OCI-LY1 (cell line): Measurements from ENCODE around the gene CNTN5.

ENCODE experiments used
- H2AFZ ChIP-seq: fragments of 200-600 bp; sonication (generic), shearing (Covaris generic); 2 replicates; pipeline ENCODE4 v1.6.0; 2014; ENCODE audit warnings: antibody characterized with exemption, mild to moderate bottlenecking, low read length
- H3F3A ChIP-seq: fragments of 200-600 bp; sonication (generic), shearing (Covaris generic); 2 replicates; pipeline ENCODE4 v1.6.0; 2014; ENCODE audit warnings: mild to moderate bottlenecking, antibody characterized with exemption, low read length, moderate library complexity; ENCODE audit not compliant: insufficient read depth
- H3K27ac ChIP-seq: fragments of 200-600 bp; sonication (generic); 2 replicates; pipeline ENCODE4 v1.5.1; 2014; ENCODE audit warnings: low read length, mixed run types, mild to moderate bottlenecking, low read depth; ENCODE audit not compliant: poor library complexity, severe bottlenecking
- H3K27me3 ChIP-seq: fragments of 200-600 bp; sonication (generic); 2 replicates; pipeline ENCODE4 v1.6.0; 2014; ENCODE audit warnings: antibody characterized with exemption, mild to moderate bottlenecking, low read length, moderate library complexity; ENCODE audit not compliant: insufficient read depth
- H3K36me3 ChIP-seq: fragments of 200-600 bp; sonication (generic); 2 replicates; pipeline ENCODE4 v1.6.1; 2014; ENCODE audit warnings: mild to moderate bottlenecking, antibody characterized with exemption, low read length, moderate library complexity, mixed read lengths; ENCODE audit not compliant: insufficient read depth
- H3K4me1 ChIP-seq: fragments of 200-600 bp; sonication (generic); 2 replicates; pipeline ENCODE4 v1.5.1; 2014; ENCODE audit warnings: mild to moderate bottlenecking, low read length, moderate library complexity; ENCODE audit not compliant: insufficient read depth, severe bottlenecking
- H3K4me2 ChIP-seq: fragments of 200-600 bp; sonication (generic), shearing (Covaris generic); 2 replicates; pipeline ENCODE4 v1.6.1; 2014; ENCODE audit warnings: low read length
- H3K4me3 ChIP-seq: fragments of 200-600 bp; sonication (generic); 2 replicates; pipeline ENCODE4 v1.5.1; 2014; ENCODE audit warnings: low read length, low read depth, mild to moderate bottlenecking, mixed read lengths; ENCODE audit not compliant: poor library complexity, severe bottlenecking
- H3K79me2 ChIP-seq: fragments of 200-600 bp; shearing (Covaris generic); 2 replicates; pipeline ENCODE4 v1.6.1; 2016; ENCODE audit warnings: mixed run types, low read length, mixed read lengths; ENCODE audit not compliant: insufficient read depth
- H3K9ac ChIP-seq: fragments of 200-600 bp; sonication (generic), shearing (Covaris generic); 2 replicates; pipeline ENCODE4 v1.6.1; 2014; ENCODE audit warnings: mild to moderate bottlenecking, low read length, mixed read lengths
- H3K9me2 ChIP-seq: fragments of 200-600 bp; sonication (generic), shearing (Covaris generic); 2 replicates; pipeline ENCODE4 v1.6.1; 2014; ENCODE audit warnings: low read depth, mild to moderate bottlenecking, low read length, mixed read lengths
- H3K9me3 ChIP-seq: fragments of 200-600 bp; shearing (Covaris generic); 2 replicates; pipeline ENCODE4 v1.6.1; 2014; ENCODE audit warnings: low read length, mixed read lengths
- H4K20me1 ChIP-seq: fragments of 200-600 bp; sonication (generic), shearing (Covaris generic); 2 replicates; pipeline ENCODE4 v1.6.0; 2016; ENCODE audit warnings: mild to moderate bottlenecking, low read length; ENCODE audit not compliant: insufficient read depth
- EZH2 ChIP-seq: fragments of 200-600 bp; sonication (generic), shearing (Covaris generic); IDR thresholded peaks from 2 replicates; pipeline ENCODE4 v1.8.0; 2017; ENCODE audit warnings: borderline replicate concordance, mixed run types, mild to moderate bottlenecking, antibody characterized with exemption, low read length, moderate library complexity, mixed read lengths
- TF ChIP-seq, protein P1 (sequence below): fragments of 200-600 bp; sonication (generic), shearing (Covaris generic); IDR thresholded peaks from 2 replicates; pipeline ENCODE4 v1.5.1; 2017; ENCODE audit warnings: mild to moderate bottlenecking, antibody characterized with exemption, low read length, moderate library complexity, mixed read lengths

CNTN5 gene

GRCh38 chr11:99019696-99020095 is 1.1 kb upstream of the CNTN5 start:
- Histone ChIP-seq H3K4me3 (no peak overlapping the region), H3K4me2 (no peak overlapping the region), H3K4me1 (no peaks in the 10 kb centered on the region), H3K9ac (no peak overlapping the region), H3K36me3 (no peaks in the 10 kb centered on the region), H3K79me2 (no peaks in the 10 kb centered on the region), H2AFZ (no peak overlapping the region), H3K27ac (no peak overlapping the region), H3K9me2 (no peaks in the 10 kb centered on the region), H3K9me3 (no peaks in the 10 kb centered on the region), H3F3A (no peaks in the 10 kb centered on the region), H4K20me1 (no peaks in the 10 kb centered on the region), H3K27me3 (no peaks in the 10 kb centered on the region)
- TF ChIP-seq EZH2 = no peak
- TF ChIP-seq, protein P1, sequence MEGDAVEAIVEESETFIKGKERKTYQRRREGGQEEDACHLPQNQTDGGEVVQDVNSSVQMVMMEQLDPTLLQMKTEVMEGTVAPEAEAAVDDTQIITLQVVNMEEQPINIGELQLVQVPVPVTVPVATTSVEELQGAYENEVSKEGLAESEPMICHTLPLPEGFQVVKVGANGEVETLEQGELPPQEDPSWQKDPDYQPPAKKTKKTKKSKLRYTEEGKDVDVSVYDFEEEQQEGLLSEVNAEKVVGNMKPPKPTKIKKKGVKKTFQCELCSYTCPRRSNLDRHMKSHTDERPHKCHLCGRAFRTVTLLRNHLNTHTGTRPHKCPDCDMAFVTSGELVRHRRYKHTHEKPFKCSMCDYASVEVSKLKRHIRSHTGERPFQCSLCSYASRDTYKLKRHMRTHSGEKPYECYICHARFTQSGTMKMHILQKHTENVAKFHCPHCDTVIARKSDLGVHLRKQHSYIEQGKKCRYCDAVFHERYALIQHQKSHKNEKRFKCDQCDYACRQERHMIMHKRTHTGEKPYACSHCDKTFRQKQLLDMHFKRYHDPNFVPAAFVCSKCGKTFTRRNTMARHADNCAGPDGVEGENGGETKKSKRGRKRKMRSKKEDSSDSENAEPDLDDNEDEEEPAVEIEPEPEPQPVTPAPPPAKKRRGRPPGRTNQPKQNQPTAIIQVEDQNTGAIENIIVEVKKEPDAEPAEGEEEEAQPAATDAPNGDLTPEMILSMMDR = no peak

DNA sequence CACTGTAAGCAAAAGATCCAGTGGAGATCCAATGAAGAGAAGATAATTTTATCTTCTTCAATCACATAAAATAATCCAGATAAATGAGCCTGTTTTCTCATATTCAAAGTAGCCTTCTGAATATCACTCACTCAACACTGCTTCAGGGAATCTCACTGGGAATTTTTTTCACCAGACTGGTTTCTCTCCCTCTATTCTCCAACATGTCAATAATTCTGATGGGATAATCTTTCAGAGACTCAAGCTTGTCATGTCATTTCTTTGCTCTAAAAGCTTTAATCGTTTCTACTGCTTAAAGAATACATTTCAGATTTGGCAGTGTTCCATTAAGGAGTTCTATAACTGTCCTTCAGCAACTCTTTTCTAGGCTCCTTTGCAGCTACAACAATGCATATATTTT is 16.3 kb downstream of the CNTN5 start:
- no peak overlapping the region for H3K4me2 ChIP-seq
- no peaks in the 10 kb centered on the region for H3K9me2 ChIP-seq
- H2AFZ ChIP-seq = no peak overlapping the region
- H3K27me3 ChIP-seq = no peaks in the 10 kb centered on the region
- no peaks in the 10 kb centered on the region for H3K9me3 ChIP-seq
- no peaks in the 10 kb centered on the region for H4K20me1 ChIP-seq
- no peak overlapping the region for H3K27ac ChIP-seq
- H3K4me3 ChIP-seq = no peak overlapping the region
- TF ChIP-seq EZH2 = no peak
- TF ChIP-seq, protein P1 = no peak
- no peak overlapping the region for H3K9ac ChIP-seq
- H3K36me3 ChIP-seq = no peaks in the 10 kb centered on the region
- H3F3A ChIP-seq = no peaks in the 10 kb centered on the region
- no peaks in the 10 kb centered on the region for H3K4me1 ChIP-seq
- H3K79me2 ChIP-seq = no peaks in the 10 kb centered on the region

- no peaks in the 10 kb centered on the region for H3K4me1 ChIP-seq
- H3F3A ChIP-seq = no peaks in the 10 kb centered on the region
- H3K9me3 ChIP-seq = no peaks in the 10 kb centered on the region
- no peak overlapping the region for H3K4me3 ChIP-seq
- no peak overlapping the region for H3K9ac ChIP-seq
- H3K9me2 ChIP-seq = no peaks in the 10 kb centered on the region
- H3K4me2 ChIP-seq = no peak overlapping the region
- no peak overlapping the region for H2AFZ ChIP-seq
- H3K79me2 ChIP-seq = no peaks in the 10 kb centered on the region
- no peaks in the 10 kb centered on the region for H3K36me3 ChIP-seq
- TF ChIP-seq, protein P1 = no peak
- TF ChIP-seq EZH2 = no peak
- H3K27me3 ChIP-seq = no peaks in the 10 kb centered on the region
- no peaks in the 10 kb centered on the region for H4K20me1 ChIP-seq
- H3K27ac ChIP-seq = no peak overlapping the region
Observed at GRCh38 chr11:99063331-99063730, 42.6 kb downstream of the CNTN5 start.
